ENCODE results near the gene FAM174B.
"Not testable (repeated sequence)": the region's sequence is repeated elsewhere in the genome, so short reads cannot be mapped to it uniquely, and the experiment has no call there.

FAM174B gene

GRCh38 chr15:92608866-92609700 is 46.5 kb downstream of the FAM174B start:
- CTCF ChIA-PET, result no interaction called here
- POLR2A ChIA-PET, result no interaction called here
- DNase-seq (ENCODE audit: extremely low spot score), result no peak
- no peak for TF ChIP-seq CTCF (IDR thresholded peaks at IDR 0.05; ENCODE audit: control extremely low read depth, extremely low read depth, low read depth, missing control alignments)

GRCh38 chr15:92606836-92607150 is 48.8 kb downstream of the FAM174B start:
- CTCF ChIA-PET; POLR2A ChIA-PET; DNase-seq (ENCODE audit: extremely low spot score): not testable (repeated sequence)

- ChIA-PET POLR2A (no interaction called here), CTCF (no interaction called here)
- no peak for DNase-seq (ENCODE audit: extremely low spot score)
- no peak for TF ChIP-seq CTCF (IDR thresholded peaks at IDR 0.05; ENCODE audit: control extremely low read depth, extremely low read depth, low read depth, missing control alignments)
Observed at GRCh38 chr15:92606126-92606835, 49.3 kb downstream of the FAM174B start.

- CTCF ChIA-PET, result no interaction called here
- DNase-seq (ENCODE audit: extremely low spot score), result no peak
- no peak for TF ChIP-seq CTCF (IDR thresholded peaks at IDR 0.05; ENCODE audit: control extremely low read depth, extremely low read depth, low read depth, missing control alignments)
- POLR2A ChIA-PET, result no interaction called here
Observed at GRCh38 chr15:92605225-92605944, 50.2 kb downstream of the FAM174B start.

GRCh38 chr15:92603743-92604470 is 51.7 kb downstream of the FAM174B start:
- ChIA-PET CTCF (interaction anchor here (0.7 to 2.3 kb wide), 5 partner anchors 11 to 111 kb away, joined by 3 to 8 read pairs (median 3); no protein-coding TSS in a partner anchor), POLR2A (no interaction called here)
- no peak for TF ChIP-seq CTCF (IDR thresholded peaks at IDR 0.05; ENCODE audit: control extremely low read depth, extremely low read depth, low read depth, missing control alignments)
- no peak for DNase-seq (ENCODE audit: extremely low spot score)

GRCh38 chr15:92603278-92603677 is 52.3 kb downstream of the FAM174B start:
- TF ChIP-seq CTCF (IDR thresholded peaks at IDR 0.05; ENCODE audit: control extremely low read depth, extremely low read depth, low read depth, missing control alignments), result no peak
- ChIA-PET POLR2A (no interaction called here), CTCF (interaction anchor here (0.9 to 2.3 kb wide), 4 partner anchors 10 to 112 kb away, joined by 3 to 8 read pairs (median 4); no protein-coding TSS in a partner anchor)
- DNase-seq (ENCODE audit: extremely low spot score), result no peak

Data from GM10248 (cell line).